GM12874 (cell line): ENCODE data around the gene VAC14.

Experiments used
- TF ChIP-seq, protein P1 (sequence below): IDR thresholded peaks from 2 replicates; pipeline ENCODE4 v1.5.1; 2011; ENCODE audit warnings: low read depth, mild to moderate bottlenecking, control low read depth, low read length, moderate library complexity; ENCODE audit not compliant: insufficient read depth

The VAC14 gene

DNA sequence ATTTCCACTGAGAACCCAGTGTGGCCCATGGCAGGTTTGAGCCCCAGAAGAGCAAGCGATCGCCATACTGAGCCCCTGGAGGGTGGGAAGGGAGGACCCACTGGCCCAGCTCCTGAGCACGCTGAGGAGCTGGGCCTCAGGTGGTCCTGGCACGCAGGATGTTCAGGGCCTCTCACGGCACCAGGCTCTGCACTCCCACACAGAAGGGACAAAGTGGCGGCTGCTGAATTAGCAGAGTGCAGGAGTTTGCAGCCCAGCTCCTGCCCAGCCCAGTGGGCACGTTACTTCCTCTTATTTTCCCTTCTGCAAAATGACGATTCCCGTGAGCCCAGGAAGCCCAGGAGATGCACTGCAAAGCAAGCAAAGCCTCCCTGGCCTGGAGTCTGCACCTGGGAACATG, 72.8 kb downstream of the VAC14 start:
- TF ChIP-seq, protein P1, sequence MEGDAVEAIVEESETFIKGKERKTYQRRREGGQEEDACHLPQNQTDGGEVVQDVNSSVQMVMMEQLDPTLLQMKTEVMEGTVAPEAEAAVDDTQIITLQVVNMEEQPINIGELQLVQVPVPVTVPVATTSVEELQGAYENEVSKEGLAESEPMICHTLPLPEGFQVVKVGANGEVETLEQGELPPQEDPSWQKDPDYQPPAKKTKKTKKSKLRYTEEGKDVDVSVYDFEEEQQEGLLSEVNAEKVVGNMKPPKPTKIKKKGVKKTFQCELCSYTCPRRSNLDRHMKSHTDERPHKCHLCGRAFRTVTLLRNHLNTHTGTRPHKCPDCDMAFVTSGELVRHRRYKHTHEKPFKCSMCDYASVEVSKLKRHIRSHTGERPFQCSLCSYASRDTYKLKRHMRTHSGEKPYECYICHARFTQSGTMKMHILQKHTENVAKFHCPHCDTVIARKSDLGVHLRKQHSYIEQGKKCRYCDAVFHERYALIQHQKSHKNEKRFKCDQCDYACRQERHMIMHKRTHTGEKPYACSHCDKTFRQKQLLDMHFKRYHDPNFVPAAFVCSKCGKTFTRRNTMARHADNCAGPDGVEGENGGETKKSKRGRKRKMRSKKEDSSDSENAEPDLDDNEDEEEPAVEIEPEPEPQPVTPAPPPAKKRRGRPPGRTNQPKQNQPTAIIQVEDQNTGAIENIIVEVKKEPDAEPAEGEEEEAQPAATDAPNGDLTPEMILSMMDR, result no peak

DNA sequence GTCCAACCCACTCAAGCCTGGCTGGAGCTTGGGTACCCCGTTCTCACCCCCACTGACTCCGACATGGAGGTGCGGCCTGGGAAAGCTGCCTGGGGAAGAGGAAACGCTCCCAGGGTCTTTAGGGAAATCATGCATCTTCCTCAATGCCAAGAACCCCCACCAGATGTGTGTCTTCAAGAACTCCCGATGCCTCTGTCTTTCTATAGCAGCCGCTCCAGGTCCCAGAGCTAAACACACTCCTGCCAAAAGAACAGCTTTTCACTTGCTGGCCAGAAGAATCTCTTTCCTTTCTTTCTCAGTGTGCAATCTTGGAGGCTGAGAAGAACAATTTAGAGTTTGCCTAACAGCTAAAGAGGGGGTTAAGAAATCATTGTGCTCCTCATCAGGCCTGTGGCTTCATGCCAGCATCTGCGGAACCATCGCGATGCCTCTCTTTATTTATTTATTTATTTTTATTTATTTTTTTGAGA, 74.0 kb downstream of the VAC14 start:
- TF ChIP-seq, protein P1, result no peak

DNA sequence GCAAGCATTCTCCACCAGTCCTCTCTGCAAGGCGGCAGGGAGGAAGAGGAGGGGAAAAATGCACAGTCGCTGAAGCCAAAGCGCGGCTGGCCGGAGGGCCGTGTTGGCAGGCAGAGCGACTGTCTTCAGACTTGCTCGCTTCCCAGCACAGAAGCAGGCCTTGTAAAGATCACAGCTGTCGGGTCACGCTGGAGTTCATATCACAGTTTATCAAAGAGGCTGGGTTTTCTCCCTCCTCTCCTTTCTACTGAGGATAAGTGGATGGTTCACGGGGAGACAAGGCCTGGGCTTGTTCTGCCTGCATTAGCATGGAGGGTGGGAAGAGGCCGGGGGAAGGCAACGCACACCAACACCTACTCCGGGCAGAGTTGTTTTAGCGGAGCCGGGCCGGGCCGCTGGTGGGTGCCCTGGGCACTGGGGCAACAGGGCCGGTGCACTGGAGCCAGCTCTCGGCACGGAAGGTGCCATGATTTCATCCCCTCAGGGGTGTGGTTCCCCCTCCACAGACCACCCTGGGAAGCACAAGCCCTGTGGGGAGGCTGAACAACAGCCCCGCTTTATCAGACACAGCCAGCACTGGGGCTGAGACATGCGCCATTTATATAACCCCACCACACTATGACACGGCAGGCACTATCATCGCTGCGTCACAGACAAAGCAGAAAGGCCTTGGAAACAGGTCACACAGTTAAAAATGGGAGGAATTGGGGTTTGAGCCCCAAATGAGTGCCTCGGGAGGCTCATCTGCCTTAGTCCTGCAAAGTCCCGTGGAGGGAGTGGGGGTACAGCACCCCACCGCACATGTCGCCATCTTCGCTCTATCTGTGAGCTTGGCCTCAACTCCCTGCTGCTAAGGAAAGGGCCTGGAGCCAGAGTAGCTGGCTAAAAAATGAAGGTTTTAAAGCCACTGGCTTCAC, 74.8 kb downstream of the VAC14 start:
- TF ChIP-seq, protein P1, result no peak

DNA sequence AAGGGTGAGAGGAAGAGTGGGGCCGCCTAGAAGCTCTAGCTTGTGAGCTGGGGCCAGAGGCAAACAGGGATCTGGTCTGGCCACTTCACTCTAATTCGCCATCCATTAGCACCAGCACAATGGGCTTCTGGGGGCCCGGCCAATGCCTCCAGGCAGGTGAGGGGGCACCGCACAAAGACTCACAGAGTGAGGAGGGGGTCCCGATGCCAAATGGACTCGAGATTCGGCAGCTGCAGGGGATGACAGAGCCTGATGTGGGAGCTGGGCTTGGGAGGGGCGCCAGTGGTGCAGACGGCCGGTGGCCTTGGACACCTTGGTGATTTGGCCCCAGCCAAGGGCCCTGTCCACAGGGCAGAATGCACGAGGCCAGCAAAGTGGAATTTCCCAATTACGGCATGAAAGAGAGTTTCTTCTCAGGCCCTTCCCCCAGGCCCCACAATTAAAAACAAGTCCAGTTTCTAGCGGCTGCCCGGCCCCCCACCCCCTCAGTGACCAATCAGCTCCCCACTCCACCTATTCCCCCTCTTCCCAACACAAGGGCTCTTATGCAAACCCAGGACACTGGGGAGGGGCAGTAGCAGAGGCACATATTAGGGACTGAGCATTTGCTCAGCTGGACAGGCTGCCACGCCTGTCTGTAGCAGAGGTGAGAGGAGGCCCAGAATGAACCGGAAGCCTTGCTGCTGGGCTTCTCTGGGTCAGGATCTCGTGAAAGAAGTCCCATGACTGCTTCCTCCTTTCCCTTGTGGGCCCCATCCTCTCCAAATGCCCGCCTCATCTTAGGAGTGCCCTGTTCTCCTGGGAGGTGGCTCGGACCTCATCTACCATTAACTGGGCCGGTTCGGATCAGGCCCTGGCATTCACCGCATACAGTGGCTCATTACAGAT, 75.7 kb downstream of the VAC14 start:
- TF ChIP-seq, protein P1, result no peak

DNA sequence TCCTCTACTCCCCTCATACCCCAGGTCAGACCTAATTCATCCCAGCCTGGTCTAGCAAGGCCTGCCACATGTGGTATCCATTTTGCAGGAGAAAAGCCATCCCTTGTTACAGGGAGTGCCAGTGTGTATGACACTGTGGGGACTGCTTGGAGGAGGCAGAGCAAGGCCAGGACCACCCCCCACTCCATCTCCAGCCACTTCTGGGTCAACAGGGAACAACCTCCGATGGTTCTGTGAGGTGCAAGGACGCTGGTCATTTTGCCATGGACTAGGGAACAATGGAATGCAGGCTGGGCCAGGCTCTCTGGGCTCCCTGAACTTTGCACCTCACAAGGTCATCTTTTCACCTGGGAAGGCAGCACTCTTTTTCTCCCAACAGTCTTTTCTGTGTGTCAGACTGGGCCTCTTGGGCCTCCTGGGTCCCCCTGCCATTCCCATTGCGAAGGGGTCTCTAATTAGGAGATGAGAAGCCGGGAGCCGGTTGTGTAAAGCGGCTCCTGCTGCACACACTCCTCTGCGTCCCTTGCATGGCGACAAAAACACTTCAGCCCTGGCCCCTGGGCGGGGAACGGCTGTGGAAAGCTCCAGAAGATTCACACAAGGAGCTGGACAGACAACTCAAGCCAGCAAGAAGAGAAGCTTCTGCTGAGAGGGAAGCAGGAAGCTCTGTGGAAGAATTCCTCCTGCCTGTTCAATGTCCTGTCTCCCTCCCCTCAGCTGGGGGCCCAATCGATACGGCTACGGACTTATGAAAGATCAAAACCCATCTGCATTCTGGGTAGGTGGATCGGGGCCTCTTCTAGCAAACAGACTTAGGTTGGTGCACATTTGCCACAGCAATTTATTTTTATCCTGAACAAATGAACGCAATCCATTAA, 76.6 kb downstream of the VAC14 start:
- TF ChIP-seq, protein P1, result no peak

DNA sequence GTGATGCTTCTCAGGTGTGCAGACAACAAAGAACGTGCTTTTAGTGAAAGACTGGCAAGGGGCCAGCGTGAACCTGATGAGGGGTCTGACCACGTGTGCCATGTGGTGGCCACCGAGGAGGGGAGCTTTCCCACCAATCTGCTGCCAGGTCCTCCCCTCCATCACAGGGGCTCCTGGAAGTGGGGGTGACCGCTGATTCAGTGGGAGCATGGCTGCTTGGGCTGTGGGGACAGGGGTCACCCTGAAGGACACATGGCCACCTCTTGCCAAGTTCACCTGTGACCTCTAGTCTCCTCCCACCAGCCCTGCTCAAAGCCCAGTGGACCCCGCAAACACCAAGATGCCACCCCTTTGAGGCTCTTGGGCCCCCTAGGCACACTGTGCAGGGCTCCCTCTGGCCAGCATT, 77.2 kb downstream of the VAC14 start:
- TF ChIP-seq, protein P1, result no peak
